Measurements from ENCODE around the gene GDNF. TPM values are rescaled to one million over a fixed set of nuclear protein-coding genes. Genes with fewer than 3 reads are reported as not detected.

Gene GDNF
- total RNA-seq, 1 donor from 2014 or later, result not detected

GRCh38 chr5:37876943-37877342 lies 37.1 kb upstream of the GDNF start:
- H3K4me3 Mint-ChIP-seq, result no peak overlapping the region
- H3K36me3 Mint-ChIP-seq (ENCODE audit: low read depth), result no peaks in the 10 kb centered on the region
- intact Hi-C loops (cut with micrococcal nuclease), result no loop called here
- H3K9me3 Mint-ChIP-seq, result no peaks in the 10 kb centered on the region
- H3K4me1 Mint-ChIP-seq, result no peaks in the 10 kb centered on the region
- POLR2A ChIA-PET, result no interaction called here
- no peak overlapping the region for H3K27ac Mint-ChIP-seq
- peaks cover 5% of the 10 kb centered on the region for H3K27me3 Mint-ChIP-seq
- TF ChIP-seq, protein P1, sequence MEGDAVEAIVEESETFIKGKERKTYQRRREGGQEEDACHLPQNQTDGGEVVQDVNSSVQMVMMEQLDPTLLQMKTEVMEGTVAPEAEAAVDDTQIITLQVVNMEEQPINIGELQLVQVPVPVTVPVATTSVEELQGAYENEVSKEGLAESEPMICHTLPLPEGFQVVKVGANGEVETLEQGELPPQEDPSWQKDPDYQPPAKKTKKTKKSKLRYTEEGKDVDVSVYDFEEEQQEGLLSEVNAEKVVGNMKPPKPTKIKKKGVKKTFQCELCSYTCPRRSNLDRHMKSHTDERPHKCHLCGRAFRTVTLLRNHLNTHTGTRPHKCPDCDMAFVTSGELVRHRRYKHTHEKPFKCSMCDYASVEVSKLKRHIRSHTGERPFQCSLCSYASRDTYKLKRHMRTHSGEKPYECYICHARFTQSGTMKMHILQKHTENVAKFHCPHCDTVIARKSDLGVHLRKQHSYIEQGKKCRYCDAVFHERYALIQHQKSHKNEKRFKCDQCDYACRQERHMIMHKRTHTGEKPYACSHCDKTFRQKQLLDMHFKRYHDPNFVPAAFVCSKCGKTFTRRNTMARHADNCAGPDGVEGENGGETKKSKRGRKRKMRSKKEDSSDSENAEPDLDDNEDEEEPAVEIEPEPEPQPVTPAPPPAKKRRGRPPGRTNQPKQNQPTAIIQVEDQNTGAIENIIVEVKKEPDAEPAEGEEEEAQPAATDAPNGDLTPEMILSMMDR (IDR thresholded peaks at IDR 0.05), result no peak
- CTCF ChIA-PET, result no interaction called here
- DNase-seq (no peak), ATAC-seq (ENCODE audit: low read depth) (no peak)

- Mint-ChIP-seq H3K9me3 (no peaks in the 10 kb centered on the region), H3K27ac (no peak overlapping the region), H3K36me3 (ENCODE audit: low read depth) (no peaks in the 10 kb centered on the region), H3K27me3 (no peaks in the 10 kb centered on the region), H3K4me3 (no peak overlapping the region), H3K4me1 (no peaks in the 10 kb centered on the region)
- TF ChIP-seq, protein P1 (IDR thresholded peaks at IDR 0.05), result no peak
- intact Hi-C loops (cut with micrococcal nuclease), result no loop called here
- ATAC-seq (ENCODE audit: low read depth) (no peak), DNase-seq (no peak)
- ChIA-PET CTCF (no interaction called here), POLR2A (no interaction called here)
These were observed 36.4 kb upstream of the GDNF start for GRCh38 chr5:37876245-37876644.

- no peak overlapping the region for H3K27ac Mint-ChIP-seq
- ChIA-PET POLR2A (no interaction called here), CTCF (no interaction called here)
- ATAC-seq (ENCODE audit: low read depth) (no peak), DNase-seq (no peak)
- no peaks in the 10 kb centered on the region for H3K9me3 Mint-ChIP-seq
- no peak overlapping the region for H3K4me3 Mint-ChIP-seq
- no peaks in the 10 kb centered on the region for H3K4me1 Mint-ChIP-seq
- intact Hi-C loops (cut with micrococcal nuclease), result no loop called here
- no peaks in the 10 kb centered on the region for H3K36me3 Mint-ChIP-seq (ENCODE audit: low read depth)
- TF ChIP-seq, protein P1 (IDR thresholded peaks at IDR 0.05), result no peak
- H3K27me3 Mint-ChIP-seq, result no peaks in the 10 kb centered on the region
These were observed 35.4 kb upstream of the GDNF start for GRCh38 chr5:37875051-37875787.

DNA sequence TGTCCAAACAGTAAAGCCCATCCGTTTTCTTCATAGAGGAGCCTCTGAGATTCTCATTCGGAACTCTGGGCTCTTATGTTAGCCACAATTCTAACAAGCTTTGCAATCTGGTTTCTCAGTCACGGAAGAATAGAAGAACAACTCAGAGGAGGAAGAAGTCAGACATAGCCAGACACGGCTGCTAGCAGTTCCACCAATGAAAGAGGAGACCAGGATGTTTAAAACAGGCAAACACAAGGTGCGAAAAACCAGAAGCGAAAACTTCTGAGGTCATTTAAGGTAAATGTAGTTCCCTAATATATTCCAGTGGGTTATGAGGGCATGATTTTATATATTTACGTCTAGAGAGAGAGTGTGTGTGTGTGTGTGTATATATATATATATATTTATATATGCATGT lies 34.1 kb upstream of the GDNF start:
- TF ChIP-seq, protein P1 (IDR thresholded peaks at IDR 0.05), result no peak
- CTCF ChIA-PET, result no interaction called here
- no peak overlapping the region for H3K4me3 Mint-ChIP-seq

DNA sequence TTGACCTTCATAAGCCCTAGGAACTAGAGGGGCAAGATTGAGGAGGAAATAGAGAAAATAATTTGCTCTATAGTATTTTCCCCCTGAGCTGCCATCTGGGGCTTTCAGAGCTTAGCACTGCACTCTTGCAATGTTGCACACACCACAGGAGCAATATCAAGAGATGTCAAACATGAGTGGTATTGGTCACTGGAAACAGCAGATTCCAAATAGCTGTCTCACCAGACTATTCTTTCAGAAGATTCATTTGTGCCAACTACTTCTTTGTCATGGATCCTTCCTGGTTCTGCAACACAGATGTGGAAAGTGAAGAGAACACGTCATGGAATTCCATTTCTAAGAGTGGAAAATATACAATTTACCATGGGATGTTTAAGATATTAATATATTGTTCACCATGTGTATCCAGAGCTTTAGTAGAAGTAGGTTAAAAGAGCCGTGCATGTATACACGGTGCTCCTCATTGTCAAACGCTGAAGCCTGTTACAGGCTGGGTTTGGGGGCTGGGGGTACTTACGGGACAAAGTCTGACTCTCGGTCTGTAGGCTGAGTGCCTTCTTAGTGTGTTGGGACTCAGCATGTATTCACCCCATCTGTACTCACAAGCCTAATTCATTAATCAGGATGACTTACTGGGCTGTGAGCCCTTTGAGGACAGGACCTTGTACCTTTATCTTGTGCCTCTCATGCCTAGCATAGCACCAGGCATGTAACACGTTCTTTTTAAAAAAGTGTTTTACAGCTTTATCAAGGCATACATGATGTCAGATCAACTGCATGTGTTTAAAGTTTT lies 31.4 kb upstream of the GDNF start:
- POLR2A ChIA-PET, result no interaction called here

More for the DNA sequence above, 34.1 kb upstream of the GDNF start:
- Mint-ChIP-seq H3K9me3 (no peaks in the 10 kb centered on the region), H3K36me3 (ENCODE audit: low read depth) (no peaks in the 10 kb centered on the region), H3K27ac (no peak overlapping the region), H3K4me1 (no peaks in the 10 kb centered on the region), H3K27me3 (no peaks in the 10 kb centered on the region)
- POLR2A ChIA-PET, result no interaction called here
- intact Hi-C loops (cut with micrococcal nuclease), result no loop called here
- ATAC-seq (ENCODE audit: low read depth) (no peak), DNase-seq (no peak)

More for the DNA sequence above, 31.4 kb upstream of the GDNF start:
- ATAC-seq (ENCODE audit: low read depth), result no peak
- intact Hi-C loops (cut with micrococcal nuclease), result no loop called here
- no peaks in the 10 kb centered on the region for H3K9me3 Mint-ChIP-seq
- CTCF ChIA-PET, result no interaction called here
- H3K4me1 Mint-ChIP-seq, result no peaks in the 10 kb centered on the region
- no peaks in the 10 kb centered on the region for H3K36me3 Mint-ChIP-seq (ENCODE audit: low read depth)
- TF ChIP-seq, protein P1 (IDR thresholded peaks at IDR 0.05), result no peak
- no peak overlapping the region for H3K4me3 Mint-ChIP-seq
- no peaks in the 10 kb centered on the region for H3K27me3 Mint-ChIP-seq
- H3K27ac Mint-ChIP-seq, result no peak overlapping the region
- no peak for DNase-seq

Measured in activated B cell treated with CpG ODN at 0.5 μM for 24 hours (primary cell).